ENCODE measurements around the gene MIOX.

Gene MIOX

GRCh38 chr22:50471962-50472361, 14.7 kb upstream of the MIOX start:
- Histone ChIP-seq H3K36me3 (ENCODE audit: control insufficient read depth, low read length) (peaks cover 61% of the 10 kb centered on the region), H3K4me1 (ENCODE audit: control insufficient read depth, low read length) (peaks cover 67% of the 10 kb centered on the region), H3K79me2 (ENCODE audit: control insufficient read depth, low read length) (peaks cover 64% of the 10 kb centered on the region), H4K20me1 (ENCODE audit: control insufficient read depth, insufficient read depth, low read depth, low read length) (no peaks in the 10 kb centered on the region), H3K4me2 (ENCODE audit: low read length) (peak overlapping the region; percentile 97), H3K4me3 (ENCODE audit: low read length) (peak overlapping the region; percentile 82), H3K27ac (ENCODE audit: low read depth, low read length) (peak overlapping the region; percentile 100), H3K27me3 (ENCODE audit: control insufficient read depth, low read length) (no peaks in the 10 kb centered on the region), H3K9me3 (ENCODE audit: control insufficient read depth, insufficient read depth, low read length) (no peaks in the 10 kb centered on the region), H3K9me2 (replicated peaks; ENCODE audit: control insufficient read depth, low read length) (no peaks in the 10 kb centered on the region), H3F3A (ENCODE audit: control insufficient read depth, insufficient read depth) (peaks cover 18% of the 10 kb centered on the region)
- TF ChIP-seq EZH2phosphoT487 (IDR thresholded peaks at IDR 0.05; ENCODE audit: borderline replicate concordance, low read length) (no peak), CTCF (IDR thresholded peaks at IDR 0.05; ENCODE audit: low read depth, low read length, poor library complexity, severe bottlenecking) (no peak)

GRCh38 chr22:50473088-50473487, 13.6 kb upstream of the MIOX start:
- Histone ChIP-seq H3K79me2 (ENCODE audit: control insufficient read depth, low read length) (peaks cover 53% of the 10 kb centered on the region), H3K4me1 (ENCODE audit: control insufficient read depth, low read length) (peaks cover 61% of the 10 kb centered on the region), H3K4me3 (ENCODE audit: low read length) (peak overlapping the region; percentile 82), H3K4me2 (ENCODE audit: low read length) (peak overlapping the region; percentile 97), H3F3A (ENCODE audit: control insufficient read depth, insufficient read depth) (peaks cover 18% of the 10 kb centered on the region), H4K20me1 (ENCODE audit: control insufficient read depth, insufficient read depth, low read depth, low read length) (no peaks in the 10 kb centered on the region), H3K27ac (ENCODE audit: low read depth, low read length) (peak overlapping the region; percentile 100), H3K36me3 (ENCODE audit: control insufficient read depth, low read length) (peaks cover 50% of the 10 kb centered on the region), H3K9me3 (ENCODE audit: control insufficient read depth, insufficient read depth, low read length) (no peaks in the 10 kb centered on the region), H3K27me3 (ENCODE audit: control insufficient read depth, low read length) (no peaks in the 10 kb centered on the region), H3K9me2 (replicated peaks; ENCODE audit: control insufficient read depth, low read length) (no peaks in the 10 kb centered on the region)
- TF ChIP-seq EZH2phosphoT487 (IDR thresholded peaks at IDR 0.05; ENCODE audit: borderline replicate concordance, low read length), result no peak
- peak; percentile 86 for TF ChIP-seq CTCF (IDR thresholded peaks at IDR 0.05; ENCODE audit: low read depth, low read length, poor library complexity, severe bottlenecking)

GRCh38 chr22:50473855-50474671, 12.6 kb upstream of the MIOX start:
- Histone ChIP-seq H3K36me3 (ENCODE audit: control insufficient read depth, low read length) (peaks cover 40% of the 10 kb centered on the region), H3K4me1 (ENCODE audit: control insufficient read depth, low read length) (peaks cover 51% of the 10 kb centered on the region), H3K27me3 (ENCODE audit: control insufficient read depth, low read length) (peaks cover 4% of the 10 kb centered on the region; the same call in 1 of the 2 replicates), H3K9me2 (replicated peaks; ENCODE audit: control insufficient read depth, low read length) (no peaks in the 10 kb centered on the region), H3K4me2 (ENCODE audit: low read length) (peak overlapping the region; percentile 97), H3K79me2 (ENCODE audit: control insufficient read depth, low read length) (peaks cover 43% of the 10 kb centered on the region), H4K20me1 (ENCODE audit: control insufficient read depth, insufficient read depth, low read depth, low read length) (no peaks in the 10 kb centered on the region), H3K4me3 (ENCODE audit: low read length) (peak overlapping the region; percentile 82), H3F3A (ENCODE audit: control insufficient read depth, insufficient read depth) (peaks cover 18% of the 10 kb centered on the region), H3K27ac (ENCODE audit: low read depth, low read length) (peak overlapping the region; percentile 100), H3K9me3 (ENCODE audit: control insufficient read depth, insufficient read depth, low read length) (no peaks in the 10 kb centered on the region)
- TF ChIP-seq EZH2phosphoT487 (IDR thresholded peaks at IDR 0.05; ENCODE audit: borderline replicate concordance, low read length), result no peak
- no peak for TF ChIP-seq CTCF (IDR thresholded peaks at IDR 0.05; ENCODE audit: low read depth, low read length, poor library complexity, severe bottlenecking)
